ENCODE data around the gene IRS1. TPM values are rescaled to one million over a fixed set of nuclear protein-coding genes. Genes with fewer than 3 reads are reported as not detected.
"Not testable (repeated sequence)": the region's sequence is repeated elsewhere in the genome, so short reads cannot be mapped to it uniquely, and the experiment has no call there.

IRS1 gene, protein sequence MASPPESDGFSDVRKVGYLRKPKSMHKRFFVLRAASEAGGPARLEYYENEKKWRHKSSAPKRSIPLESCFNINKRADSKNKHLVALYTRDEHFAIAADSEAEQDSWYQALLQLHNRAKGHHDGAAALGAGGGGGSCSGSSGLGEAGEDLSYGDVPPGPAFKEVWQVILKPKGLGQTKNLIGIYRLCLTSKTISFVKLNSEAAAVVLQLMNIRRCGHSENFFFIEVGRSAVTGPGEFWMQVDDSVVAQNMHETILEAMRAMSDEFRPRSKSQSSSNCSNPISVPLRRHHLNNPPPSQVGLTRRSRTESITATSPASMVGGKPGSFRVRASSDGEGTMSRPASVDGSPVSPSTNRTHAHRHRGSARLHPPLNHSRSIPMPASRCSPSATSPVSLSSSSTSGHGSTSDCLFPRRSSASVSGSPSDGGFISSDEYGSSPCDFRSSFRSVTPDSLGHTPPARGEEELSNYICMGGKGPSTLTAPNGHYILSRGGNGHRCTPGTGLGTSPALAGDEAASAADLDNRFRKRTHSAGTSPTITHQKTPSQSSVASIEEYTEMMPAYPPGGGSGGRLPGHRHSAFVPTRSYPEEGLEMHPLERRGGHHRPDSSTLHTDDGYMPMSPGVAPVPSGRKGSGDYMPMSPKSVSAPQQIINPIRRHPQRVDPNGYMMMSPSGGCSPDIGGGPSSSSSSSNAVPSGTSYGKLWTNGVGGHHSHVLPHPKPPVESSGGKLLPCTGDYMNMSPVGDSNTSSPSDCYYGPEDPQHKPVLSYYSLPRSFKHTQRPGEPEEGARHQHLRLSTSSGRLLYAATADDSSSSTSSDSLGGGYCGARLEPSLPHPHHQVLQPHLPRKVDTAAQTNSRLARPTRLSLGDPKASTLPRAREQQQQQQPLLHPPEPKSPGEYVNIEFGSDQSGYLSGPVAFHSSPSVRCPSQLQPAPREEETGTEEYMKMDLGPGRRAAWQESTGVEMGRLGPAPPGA (N-terminal part only)
- total RNA-seq, result 15.9 TPM
- long read RNA-seq, full-length matches to known transcripts, result 8 of 8 reads
- long read RNA-seq, partial matches to known transcripts, result 0 of 8 reads
- long read RNA-seq, other reads (novel, unspliced or antisense), result 0 of 8 reads

DNA sequence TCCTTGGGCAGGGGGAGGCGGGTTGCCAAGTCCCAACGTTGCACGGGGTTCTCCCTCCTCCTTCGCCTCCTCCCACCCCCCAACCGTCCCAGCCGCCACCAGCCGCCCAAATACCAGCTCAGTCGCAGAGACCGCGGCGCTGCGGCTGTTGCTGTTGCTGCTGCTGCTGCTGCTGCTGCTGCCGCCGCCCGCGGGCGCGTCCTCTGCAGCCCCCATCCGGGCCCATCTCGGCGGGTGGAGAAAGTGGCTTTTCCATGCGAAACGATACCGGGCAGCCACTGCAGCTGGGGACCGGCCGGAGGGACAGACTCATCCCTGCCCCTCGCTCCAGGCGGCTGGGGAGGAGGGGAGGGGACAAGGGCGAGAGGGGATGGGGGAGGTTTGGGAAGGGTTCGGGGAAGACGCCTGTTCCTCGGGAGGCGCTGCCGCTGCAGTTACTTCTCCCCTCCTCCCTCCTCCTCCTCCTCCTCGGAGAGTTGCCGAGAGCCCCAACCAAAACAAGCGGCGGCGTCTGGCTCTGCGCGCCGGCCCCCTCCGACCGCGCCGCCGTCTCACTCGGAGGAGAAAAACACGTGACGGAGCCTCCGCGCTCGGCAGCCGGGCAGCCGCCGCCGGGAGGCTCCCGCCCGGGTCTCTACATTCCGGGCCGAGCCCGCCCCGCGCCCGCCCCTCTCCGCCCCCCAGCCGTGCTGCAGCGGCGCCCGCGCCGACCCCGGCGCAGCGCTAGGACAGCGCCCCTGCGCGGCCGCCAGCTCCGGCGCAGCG, at the start of gene IRS1:
Gene IRS1 (minus strand): TSS at position 610 of the 765 bp plus-strand sequence. CDS start 1,082 bp downstream, outside the sequence.
- ATAC-seq (peak; percentile 56), DNase-seq (ENCODE audit: missing footprints) (peak; percentile 84)
- intact Hi-C loops (cut with DNase I), result loop anchor here (5.0 kb wide), 1 partner anchor 147 kb away; no protein-coding TSS in a partner anchor

DNA sequence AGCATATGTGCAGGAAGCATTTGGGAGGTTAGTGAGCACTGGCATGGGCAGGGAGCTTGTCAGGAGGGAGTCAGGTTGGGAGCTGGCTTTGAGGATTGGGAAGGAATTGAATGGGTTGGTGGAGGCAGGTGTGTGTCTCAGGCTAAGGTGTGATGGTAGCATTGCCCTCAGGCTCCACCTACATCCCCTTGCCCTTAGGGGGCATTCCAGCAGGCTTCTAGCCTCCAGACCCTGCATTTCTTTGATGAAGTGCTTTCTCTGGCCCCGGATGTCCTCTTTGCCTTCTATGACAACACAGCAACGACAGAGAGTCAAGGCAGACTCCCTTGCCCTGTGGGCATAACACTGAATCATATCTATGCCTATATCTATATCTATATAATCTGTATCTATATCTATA, 49.7 kb upstream of the IRS1 start:
- intact Hi-C loops (cut with DNase I), result no loop called here

DNA sequence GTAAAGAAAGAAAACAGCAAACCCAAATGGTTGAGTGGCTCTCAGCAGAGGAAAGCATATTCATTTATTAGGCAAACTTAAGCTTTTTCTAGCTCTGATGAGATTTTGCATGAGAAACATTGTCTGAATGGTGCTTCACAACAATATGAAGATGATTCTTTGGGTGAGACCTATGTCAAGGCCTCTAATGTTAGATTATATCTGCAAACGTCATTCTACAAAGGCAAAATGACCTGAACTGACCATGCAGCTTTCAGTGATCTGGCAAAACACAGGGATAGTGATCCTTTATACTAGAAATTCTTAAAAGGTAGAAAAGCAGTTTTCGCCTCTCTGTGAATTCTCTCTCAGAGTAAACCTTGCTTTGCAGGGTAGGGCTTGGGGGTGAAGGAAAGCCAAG, 47.9 kb upstream of the IRS1 start:
- ATAC-seq (no peak), DNase-seq (ENCODE audit: missing footprints) (no peak)
- intact Hi-C loops (cut with DNase I), result no loop called here

More for the DNA sequence above, 49.7 kb upstream of the IRS1 start:
- DNase-seq (ENCODE audit: missing footprints), result no peak
- no peak for ATAC-seq

DNA sequence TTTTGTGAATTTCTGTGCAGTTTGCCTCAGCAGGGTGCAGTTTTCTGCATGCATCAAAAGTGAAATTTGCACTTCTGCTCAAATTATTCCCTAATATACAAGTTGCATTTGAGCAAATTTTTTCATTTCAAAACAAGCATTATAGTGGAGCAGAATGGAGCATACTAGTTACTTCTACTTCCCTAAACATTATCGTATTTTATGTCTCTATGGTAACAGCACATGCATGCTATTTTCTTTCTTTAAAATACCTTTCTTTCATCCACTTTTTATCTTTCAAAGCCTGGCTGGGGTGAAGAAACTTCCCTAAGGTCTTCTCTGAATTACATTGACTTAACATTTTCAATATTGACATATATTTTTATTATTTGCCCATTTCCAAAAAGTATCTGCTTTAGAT, 47.5 kb upstream of the IRS1 start:
- intact Hi-C loops (cut with DNase I), result no loop called here
- DNase-seq (ENCODE audit: missing footprints) (no peak), ATAC-seq (no peak)

DNA sequence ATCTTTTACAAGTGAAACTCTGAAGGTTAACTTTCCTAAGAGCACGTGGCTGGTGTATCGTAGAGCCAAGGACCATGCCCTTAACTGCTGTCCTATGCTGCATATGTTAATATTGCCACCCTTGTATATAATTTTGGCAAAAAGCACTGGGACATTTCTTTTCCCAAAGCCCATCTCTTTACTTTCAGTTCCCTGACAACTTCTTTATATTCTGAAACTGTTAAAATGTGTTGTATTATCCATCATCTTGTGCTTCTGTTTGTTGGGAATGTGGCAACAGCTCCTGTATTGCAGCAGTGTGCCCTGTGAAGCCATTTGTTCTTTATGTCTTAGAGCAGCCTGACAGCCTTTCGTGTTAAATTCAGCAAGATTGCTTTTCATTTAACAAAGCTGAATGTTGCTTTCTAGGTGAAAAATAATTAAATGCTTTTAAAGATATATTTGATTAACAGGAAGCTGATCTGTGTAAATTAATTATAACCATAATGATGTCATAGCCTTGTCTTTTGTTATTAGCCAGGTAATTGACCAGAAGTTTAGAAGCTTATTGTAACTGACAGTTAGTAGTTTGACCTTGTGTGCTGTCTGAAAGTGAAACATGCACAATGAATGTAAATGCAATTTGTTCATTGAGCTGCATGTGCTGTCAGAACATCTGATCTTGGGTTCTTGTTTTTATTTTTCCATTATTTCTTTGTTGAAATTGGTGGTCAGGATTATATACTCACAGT, 45.9 kb upstream of the IRS1 start:
- DNase-seq (ENCODE audit: missing footprints) (no peak), ATAC-seq (no peak)
- intact Hi-C loops (cut with DNase I), result no loop called here

DNA sequence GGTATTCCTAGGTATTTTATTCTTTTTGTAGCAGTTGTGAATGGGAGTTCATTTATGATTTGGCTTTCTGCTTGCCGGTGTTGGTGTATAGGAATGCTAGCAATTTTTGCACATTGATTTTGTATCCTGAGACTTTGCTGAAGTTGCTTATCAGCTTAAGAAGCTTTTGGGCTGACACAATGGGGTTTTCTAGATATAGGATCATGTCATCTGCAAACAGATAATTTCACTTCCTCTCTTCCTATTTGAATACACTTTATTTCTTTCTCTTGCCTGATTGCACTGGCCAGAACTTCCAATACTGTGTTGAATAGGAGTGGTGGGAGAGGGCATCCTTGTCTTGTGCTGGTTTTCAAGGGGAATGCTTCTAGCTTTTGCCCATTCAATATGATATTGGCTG, 43.4 kb upstream of the IRS1 start:
- ATAC-seq; intact Hi-C loops (cut with DNase I): not testable (repeated sequence)

DNA sequence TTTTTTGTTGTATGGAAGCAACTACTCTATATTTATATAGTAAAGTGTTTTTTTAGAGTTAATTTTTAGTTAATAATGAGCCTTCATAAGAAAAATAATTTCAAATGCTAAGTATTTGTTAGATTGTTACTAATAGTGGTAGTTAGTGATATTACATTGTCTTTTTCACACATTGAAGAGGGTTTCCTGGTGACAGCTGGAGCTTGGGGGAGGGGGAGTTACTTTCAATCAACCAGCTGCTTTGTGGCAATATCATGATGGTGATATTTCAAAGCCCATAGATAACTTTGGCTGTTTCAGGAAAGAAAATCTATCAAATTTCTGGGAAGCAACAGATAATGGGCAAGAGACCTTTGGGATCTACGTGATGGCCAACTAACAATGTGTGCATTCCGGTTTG, 40.3 kb upstream of the IRS1 start:
- DNase-seq (ENCODE audit: missing footprints) (no peak), ATAC-seq (no peak)
- intact Hi-C loops (cut with DNase I), result loop anchor here (10.0 kb wide), 2 partner anchors 55 to 145 kb away; no protein-coding TSS in a partner anchor

More for the DNA sequence above, 43.4 kb upstream of the IRS1 start:
- DNase-seq (ENCODE audit: missing footprints), result not testable (repeated sequence)

DNA sequence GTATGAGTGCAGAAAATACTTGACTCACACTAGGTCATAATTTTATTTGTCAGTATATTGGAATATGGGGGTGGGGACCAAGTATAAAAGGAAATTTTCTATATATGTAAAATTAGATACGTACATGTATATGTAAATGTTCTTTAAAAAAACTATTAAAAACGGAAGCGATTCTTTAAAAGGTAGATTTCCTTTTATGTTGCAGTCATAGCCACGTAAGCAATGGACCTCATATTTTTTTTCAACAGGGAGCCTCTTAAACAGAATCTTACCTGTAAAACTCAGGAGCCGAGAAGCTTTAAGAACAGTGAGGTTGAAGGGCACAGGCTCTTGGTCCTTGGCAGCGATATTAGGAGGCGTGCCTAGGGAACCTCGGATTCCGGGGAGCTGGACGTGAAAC, 39.5 kb upstream of the IRS1 start:
- no peak for ATAC-seq
- intact Hi-C loops (cut with DNase I), result loop anchor here (10.0 kb wide), 2 partner anchors 56 to 146 kb away; no protein-coding TSS in a partner anchor
- no peak for DNase-seq (ENCODE audit: missing footprints)

DNA sequence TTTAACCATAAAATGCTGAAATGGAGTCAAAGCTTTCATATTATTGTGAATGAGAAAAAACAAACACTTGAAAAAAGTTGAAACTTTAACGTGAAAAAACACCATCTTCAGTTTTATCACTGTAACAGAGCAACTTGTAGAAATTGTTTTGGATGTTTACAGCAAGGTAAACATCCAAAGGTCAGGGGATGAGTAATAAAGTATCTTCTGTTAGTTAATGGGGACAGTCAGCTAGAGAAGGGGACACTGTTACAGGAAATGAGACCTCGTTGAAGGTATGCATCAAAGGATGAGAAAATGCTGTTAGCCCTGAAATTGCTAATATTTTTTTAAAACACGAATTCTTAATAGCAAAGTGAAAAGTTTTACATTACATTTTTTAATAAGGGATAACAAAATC, 39.1 kb upstream of the IRS1 start:
- ATAC-seq (no peak), DNase-seq (ENCODE audit: missing footprints) (no peak)
- intact Hi-C loops (cut with DNase I), result loop anchor here (10.0 kb wide), 2 partner anchors 56 to 146 kb away; no protein-coding TSS in a partner anchor

DNA sequence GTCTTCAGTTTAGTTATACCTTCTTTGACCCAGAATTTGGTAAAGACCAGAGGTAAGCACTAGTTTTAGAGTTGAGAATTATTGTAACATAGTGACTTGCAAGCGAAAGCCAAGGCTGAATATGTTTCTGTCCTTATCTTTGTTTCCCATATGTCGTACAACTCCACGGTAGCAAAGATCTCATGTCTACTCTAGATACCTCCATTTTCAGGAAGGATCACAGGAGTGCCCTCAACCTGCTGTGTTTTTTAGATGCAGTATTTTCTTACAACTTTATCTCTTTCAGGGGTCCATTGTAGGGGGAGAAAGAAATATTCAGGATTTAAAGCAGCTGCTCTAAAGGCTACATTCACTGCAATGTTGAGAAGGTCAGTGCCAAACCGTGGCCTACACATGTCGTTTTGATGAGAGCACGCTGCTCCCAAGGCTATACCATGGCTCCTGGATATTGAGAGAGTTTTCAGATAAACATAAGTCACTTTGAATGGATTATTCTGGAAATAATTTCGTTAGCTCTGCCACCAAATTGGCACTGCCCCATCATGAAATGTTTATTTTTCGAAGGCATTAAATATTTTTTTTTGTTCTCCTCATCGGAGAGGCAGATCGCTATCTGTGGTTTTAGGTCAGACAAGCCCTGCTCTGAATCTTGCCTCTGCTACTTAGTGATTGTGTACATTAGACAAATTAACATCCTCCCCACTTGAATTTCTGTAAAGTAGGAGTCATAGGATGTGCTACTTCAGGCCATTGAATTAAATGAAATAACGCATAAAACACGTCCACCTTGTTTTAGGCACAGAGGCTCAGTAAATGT, 38.4 kb upstream of the IRS1 start:
- intact Hi-C loops (cut with DNase I), result loop anchor here (10.0 kb wide), 2 partner anchors 57 to 147 kb away; no protein-coding TSS in a partner anchor
- no peak for ATAC-seq

DNA sequence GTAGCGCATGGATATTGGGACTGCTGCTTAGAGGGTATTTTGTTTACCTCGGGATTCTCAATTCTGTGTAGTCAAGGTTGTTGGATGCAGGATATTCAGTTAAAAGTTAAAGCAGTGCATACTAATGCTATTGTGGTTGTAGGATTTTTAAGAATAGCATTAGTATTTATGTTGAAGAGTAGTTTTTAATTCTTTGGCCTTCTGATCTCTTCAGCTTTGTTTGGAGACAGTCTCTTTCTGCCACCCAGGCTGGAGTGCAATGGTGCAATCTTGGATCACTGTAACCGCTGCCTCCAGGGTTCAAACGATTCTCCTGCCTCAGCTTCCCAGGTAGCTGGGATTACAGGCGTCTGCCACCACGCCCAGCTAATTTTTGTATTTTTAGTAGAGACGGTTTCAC, 37.7 kb upstream of the IRS1 start:
- intact Hi-C loops (cut with DNase I), result loop anchor here (10.0 kb wide), 2 partner anchors 57 to 147 kb away; no protein-coding TSS in a partner anchor
- DNase-seq (ENCODE audit: missing footprints), result no peak
- no peak for ATAC-seq

More for the DNA sequence above, 38.4 kb upstream of the IRS1 start:
- DNase-seq (ENCODE audit: missing footprints), result no peak

DNA sequence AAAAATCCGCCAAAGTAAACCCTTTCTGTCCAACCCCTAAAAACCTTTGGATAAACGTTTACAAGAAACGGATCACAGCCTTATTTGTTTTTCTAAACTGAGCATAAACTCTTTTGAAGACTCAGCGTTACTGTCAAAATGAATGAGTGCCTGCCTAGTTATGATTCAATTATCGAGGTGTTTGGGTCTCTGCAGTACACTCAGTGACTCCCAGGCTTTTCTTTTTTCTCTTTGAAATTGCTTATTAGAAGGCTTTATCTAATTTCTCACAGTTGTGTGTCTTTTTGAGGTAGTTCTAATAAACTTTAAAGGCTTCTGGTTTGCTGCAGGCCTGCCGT, 36.9 kb upstream of the IRS1 start:
- ATAC-seq, result no peak
- intact Hi-C loops (cut with DNase I), result loop anchor here (10.0 kb wide), 2 partner anchors 58 to 148 kb away; no protein-coding TSS in a partner anchor

DNA sequence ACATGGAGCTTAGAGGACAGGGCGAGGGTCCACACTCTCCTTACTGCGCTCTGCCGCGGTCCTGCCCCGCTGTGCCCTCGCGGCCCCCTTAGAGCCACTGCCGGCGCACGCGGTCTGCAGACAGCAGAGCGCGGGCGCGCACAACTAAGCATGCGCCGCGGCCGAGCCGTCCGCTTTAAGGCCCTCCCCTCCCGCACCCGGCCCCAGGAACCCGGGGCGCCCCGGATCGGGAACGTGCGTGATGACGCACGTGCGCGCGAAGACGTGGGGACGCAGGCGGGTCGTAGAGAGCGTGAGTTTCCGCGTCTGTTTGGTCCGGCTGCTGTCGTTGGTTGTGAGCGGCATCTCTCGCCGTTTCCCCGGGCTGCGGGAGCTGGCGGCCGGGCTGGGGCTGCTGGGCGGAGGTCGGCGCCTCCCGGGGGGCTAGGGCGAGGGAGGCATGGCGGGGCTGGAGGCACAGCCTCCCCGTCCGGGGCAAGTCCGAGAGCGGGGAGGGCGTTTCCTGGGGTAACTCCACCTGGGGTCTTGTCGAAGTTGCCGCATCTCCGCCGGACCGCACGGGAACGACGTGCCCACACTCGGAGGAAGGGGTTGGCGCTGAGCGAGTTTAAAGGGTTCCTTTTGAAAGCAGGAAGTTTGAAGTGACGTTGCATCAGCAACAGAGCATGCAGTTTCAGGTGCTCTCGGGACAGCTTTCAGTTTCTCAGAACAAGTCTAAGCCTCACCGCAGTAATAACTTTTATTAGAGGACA, 36.4 kb upstream of the IRS1 start, which contains the start of gene RHBDD1:
Gene RHBDD1 (plus strand): TSS at position 259 of the 752 bp plus-strand sequence. CDS start 28,640 bp downstream, outside the sequence.
- DNase-seq (ENCODE audit: missing footprints) (peak; percentile 97), ATAC-seq (peak; percentile 99)
- intact Hi-C loops (cut with DNase I), result loop anchor here (2.0 to 10.0 kb wide), 3 partner anchors 35 to 149 kb away; no protein-coding TSS in a partner anchor

More for the DNA sequence above, 36.9 kb upstream of the IRS1 start:
- no peak for DNase-seq (ENCODE audit: missing footprints)

DNA sequence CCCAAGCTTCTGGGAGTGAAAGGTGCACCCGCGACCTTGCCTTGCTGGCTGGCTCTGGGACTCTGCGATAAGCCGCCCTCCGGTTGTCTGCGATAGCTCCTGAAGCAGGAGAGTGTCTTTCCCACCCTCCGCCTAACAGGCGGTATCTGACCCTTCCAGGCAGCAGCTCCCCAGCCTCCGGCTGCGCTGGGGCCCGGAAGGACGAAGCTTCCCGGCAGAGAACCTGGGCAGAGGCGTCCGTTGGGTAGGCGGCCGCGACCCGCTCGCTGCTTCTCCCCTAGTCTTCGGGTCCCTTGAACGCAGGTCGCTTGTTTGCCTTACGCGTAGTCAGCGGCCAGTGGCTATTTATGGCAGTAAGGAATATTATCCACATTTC, 35.8 kb upstream of the IRS1 start:
- DNase-seq (ENCODE audit: missing footprints) (peak; percentile 76), ATAC-seq (peak; percentile 47)
- intact Hi-C loops (cut with DNase I), result loop anchor here (2.0 to 10.0 kb wide), 3 partner anchors 35 to 149 kb away; no protein-coding TSS in a partner anchor

DNA sequence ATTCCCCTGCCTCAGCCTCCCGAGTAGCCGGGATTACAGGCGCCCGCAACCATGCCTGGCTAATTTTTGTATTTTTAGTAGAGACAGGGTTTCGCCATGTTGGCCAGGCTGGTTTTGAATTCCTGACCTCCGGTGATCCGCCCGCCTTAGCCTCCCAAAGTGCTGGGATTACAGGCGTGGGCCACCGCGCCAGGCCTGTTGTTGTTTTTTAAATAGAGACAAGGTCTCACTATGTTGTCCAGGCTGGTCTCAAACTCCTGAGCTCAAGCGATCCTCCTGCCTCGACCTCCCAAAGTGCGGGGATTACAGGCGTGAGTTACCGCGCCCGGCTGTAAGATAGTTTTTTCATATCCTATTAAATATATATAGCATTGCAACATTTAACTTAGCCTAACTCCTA, 35.3 kb upstream of the IRS1 start:
- DNase-seq (ENCODE audit: missing footprints); ATAC-seq: not testable (repeated sequence)
- intact Hi-C loops (cut with DNase I), result loop anchor here (2.0 to 10.0 kb wide), 3 partner anchors 34 to 150 kb away; no protein-coding TSS in a partner anchor

DNA sequence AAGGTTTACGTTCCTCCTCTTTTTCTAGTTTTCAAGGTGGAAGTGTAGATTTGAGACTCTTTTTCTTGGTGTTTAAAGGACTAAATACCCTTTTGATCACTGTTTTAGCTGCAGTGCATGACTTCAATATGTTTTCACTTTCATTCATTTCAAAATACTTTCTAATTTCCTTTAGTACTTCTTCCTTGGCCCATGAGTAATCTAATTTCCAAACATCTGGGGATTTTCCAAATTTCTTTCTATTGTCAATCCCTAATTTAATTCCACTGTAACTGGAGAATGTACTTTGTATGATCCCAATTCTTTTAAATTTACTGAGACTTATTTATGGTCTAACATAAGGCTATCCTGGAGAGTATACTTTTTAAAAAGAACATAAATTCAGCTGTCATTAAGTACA, 32.4 kb upstream of the IRS1 start:
- intact Hi-C loops (cut with DNase I), result loop anchor here (10.0 kb wide), 2 partner anchors 63 to 153 kb away; no protein-coding TSS in a partner anchor

More for the DNA sequence above, 32.4 kb upstream of the IRS1 start:
- DNase-seq (ENCODE audit: missing footprints), result no peak
- no peak for ATAC-seq
